NCI-H187 (cell line): Measurements from ENCODE around the gene RTTN.
"Not testable (repeated sequence)": the region's sequence is repeated elsewhere in the genome, so short reads cannot be mapped to it uniquely, and the experiment has no call there.

Source experiments
- DNase-seq, 2 experiments: peaks; one replicate each; lab custom pipeline; 2025; lab: John Stamatoyannopoulos, UW

The RTTN gene

DNA sequence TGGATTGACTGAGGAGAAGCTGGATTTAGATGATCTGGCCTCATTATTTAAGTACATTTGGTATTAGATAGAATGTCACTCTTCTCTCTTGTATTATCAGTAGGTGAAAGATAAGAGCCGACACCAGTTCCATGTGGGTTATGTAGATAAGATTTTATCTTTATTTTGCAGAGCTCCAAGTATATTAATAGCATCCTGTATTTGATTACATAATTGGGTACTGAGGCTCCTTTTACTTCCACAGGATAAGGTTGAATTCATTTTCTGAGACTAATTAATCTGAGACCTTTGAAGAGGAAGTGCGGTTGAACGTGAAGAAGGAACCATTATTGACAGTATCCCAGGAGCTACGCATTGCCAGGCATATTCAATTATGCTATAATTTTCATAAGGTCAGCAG lies 225.0 kb downstream of the RTTN start:
- DNase-seq, result no peak

DNA sequence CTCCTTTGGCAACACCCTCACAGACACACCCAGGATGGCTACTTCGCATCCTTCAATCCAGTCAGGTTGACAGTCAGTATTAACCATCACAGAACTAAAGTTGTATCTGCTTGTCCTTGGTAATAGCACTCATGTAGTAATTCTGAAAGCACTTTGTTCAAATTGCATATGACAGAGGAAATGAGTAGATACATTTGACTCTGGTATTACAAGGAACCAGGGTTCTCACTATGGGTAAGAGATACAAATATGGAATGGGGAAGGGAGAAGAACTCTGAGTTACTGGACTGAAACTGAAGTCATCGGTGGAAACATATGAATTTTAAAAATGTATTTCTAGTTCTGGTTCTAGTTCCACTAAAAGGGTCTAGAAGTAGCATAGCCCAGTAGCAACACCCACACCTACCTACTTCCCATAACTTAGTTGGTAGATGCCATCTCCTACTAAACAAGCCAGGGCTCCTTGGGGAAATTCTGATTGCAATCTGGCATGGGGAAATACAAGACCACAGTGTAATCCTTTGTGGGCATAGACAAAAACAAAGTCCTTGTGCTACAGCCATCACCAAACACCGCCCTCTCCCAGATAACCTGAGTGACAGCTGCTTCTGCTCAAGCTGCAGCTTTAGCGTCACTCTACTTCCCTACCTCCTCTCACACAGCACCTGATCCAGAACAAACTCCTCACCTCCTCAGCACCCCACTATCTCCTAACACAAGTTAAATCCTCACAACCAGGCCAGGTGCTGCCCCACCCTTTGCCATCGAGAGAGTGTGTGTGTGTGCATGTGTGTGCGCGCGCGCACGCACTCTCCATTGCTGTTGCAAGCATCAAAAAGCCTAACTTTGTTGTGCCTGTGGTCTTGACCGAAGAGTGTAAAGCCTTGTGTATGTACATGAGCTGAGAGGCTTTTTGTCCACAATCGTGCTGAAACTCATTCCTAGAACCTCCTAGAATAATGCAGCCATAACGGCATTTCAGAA lies 226.5 kb downstream of the RTTN start:
- no peak for DNase-seq

DNA sequence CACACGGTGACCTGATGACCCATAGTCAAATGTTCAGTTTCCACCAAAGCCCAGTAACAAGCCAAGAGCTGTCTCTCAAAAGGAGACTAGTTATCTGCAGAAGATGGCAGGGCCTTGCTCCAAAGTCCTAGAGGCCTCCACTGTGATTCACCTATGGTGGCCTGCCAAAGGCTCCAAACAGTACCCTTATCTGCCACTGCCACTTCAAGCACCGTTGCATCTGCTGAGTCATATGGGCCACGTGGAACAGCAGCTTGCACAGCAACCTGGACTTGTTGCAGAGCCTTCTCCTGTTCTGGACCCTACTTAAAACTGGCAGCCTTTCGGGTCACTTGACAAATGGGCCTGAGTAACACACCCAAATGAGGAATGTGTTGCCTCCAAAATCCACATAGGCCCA lies 230.2 kb downstream of the RTTN start:
- not testable (repeated sequence) for DNase-seq

DNA sequence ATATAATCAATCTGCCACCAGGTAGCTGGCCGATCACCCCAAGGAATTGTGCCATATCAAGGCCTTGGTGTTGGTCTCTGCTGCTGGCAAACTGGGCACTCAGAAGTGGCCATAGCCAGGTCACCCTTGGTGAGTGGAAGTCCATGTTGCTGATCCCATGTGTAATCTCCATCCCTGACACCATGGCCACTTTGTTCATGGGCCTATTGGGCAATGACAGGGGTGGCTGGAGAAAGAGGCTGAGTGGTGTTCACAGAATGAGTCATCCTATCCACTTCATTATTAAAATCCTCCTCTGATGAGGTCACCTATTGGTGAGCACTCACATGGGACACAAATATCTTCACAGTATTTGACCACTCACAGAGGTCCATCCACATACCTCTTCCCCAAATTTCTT lies 231.1 kb downstream of the RTTN start:
- DNase-seq, result no peak

DNA sequence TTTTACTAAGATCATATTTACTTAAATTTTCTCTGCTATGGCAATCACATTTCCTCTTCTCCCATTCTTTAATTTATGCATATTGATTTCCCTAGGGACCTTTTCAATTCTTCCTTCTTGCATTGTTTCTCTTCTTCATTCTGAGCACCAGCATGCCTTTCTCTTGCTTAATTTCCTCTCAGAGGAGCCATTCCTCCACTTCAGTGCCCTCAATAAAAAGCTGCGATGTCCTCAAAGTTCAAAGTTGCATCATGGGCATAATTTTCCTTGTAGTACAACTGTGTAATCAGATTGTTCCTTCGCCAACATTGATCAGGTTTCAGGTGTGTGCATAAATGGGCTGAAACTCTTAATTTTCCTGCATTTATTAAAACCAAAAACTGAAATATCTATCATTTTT lies 236.0 kb downstream of the RTTN start:
- no peak for DNase-seq

DNA sequence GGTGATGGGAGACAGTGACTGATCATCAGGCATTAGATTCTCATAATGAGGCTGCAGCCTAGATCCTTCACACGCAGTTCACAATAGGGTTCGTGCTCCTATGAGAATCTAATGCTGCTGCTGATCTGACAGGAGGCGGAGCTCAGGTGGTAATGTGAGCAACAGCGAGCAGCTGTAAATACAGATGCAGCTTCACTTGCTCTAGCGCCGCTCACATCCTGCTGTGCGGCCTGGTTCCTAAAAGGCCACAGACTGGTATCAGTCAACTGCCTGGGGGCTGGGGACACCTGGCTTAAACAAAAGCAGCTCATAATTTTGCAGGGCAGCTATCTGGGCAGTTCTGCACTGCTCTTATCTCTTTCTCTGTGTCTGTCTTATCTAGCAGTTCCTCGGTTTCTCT lies 237.4 kb downstream of the RTTN start:
- no peak for DNase-seq

DNA sequence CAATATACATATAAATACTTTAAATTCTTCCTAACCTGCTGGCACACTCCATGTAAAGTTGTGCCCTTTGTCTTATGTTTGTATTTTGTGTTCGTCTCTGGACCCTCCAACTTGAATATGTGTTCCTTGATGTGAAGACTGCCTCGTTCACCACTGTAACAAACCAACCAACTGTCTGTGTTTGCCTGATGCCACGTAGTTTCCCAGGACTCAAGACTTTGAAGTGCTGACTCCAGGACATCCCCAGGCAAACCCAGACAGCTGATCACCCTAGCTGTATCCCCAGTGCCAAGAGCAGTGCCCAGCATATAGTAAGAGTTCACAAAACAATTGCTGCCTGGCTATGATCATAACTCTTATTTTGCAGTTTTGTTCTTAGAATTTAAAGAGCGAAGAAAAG lies 242.3 kb downstream of the RTTN start:
- DNase-seq, result no peak

DNA sequence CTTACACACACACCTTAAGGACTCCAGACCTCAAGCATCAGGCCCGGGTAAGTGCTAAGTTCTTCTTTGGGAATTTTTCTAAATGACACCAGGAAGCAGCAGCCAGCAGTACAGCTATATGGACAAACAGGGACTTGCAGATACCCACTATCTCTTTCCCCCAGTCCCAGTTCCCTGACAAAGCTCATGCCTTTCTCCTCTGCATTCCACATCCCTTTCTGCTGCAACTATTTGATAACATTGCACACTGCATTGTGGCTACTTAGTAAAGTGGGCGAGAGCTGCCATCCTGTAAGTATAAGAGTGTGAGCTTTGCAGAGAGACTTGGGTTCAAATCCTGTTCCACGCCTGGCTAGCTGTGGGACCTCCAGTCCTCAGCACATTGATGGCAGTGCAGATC lies 243.8 kb downstream of the RTTN start:
- no peak for DNase-seq

DNA sequence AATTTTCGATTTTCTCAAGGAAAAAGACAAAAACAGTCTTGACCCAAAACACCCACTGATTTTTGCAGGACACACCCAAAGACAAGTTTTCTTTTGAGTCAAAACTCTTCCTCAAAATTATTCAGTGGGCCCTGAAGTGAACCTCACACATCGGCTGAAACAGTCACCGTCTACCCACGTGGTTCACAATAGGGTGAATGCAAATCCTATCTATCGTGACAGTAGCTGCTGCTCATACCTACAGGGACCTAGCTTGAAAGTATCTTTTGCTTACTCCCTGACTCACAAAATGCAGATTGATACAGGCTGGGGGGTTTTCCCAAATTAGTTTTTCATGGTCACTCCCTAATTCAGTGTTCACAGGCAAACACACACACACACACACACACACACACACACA lies 247.1 kb downstream of the RTTN start:
- no peak for DNase-seq

DNA sequence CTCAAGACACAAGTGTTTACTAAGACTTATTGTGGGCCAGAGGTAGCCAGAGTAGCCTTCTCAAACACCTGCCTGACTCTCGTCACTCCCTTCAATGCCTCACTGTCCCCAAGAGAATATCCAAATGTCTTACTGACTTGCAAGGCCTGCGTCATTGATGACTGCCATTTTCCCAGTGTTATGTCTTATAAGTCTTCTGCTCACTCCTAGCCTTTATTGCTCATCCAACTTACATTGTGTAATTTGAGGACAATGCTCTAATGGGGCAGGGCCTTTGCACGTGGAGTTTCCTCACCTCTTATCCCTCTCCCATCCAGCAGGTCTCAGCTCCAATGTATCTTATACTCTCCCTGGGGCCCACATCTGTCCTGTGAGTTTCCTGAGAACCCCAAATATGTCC lies 247.7 kb downstream of the RTTN start:
- DNase-seq, result no peak

DNA sequence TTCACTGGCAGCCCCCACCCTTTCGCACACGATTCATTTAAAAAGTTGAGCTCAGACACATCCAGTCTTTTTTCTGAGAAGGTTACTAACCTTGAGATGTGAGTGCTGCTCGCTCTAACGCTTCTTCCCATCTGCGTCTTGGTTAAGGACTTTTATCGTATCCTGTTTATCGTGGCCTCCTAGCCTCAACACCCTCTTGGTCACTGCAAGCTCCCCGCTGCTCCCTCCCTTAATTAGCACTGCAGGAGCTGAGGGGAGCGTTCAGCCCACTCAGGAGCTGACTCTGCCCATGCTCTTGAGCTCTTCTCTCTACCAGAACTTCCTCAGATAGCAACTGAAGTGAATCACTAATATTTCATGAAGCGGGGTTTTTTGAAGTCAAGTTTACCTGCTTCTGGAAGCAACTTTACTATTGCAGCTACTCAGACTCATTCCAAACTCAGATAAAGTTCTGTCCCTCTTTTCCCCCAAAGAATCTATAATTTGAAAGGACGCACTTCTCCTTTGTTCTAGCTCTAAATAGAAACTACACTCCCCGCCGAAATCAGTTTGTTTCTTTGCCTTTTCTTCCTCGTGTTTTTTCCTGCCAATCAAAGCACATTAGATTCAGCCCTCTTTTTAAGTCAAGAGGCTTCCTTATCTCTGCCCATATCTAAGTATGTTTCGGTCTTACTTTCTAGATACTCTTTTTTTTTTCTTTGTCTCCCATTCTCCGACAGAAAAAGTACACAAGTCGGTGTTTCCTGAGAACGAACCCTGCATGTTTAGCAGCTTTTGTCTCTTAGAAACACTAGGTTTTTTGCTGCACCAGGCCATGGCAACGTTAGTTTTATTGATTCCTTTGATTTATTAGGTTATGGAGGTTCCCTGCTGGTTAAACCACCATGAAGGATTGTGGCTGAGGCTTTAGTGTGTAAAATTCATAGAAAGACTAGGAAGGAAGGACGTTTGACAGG lies 248.5 kb downstream of the RTTN start:
- no peak for DNase-seq

DNA sequence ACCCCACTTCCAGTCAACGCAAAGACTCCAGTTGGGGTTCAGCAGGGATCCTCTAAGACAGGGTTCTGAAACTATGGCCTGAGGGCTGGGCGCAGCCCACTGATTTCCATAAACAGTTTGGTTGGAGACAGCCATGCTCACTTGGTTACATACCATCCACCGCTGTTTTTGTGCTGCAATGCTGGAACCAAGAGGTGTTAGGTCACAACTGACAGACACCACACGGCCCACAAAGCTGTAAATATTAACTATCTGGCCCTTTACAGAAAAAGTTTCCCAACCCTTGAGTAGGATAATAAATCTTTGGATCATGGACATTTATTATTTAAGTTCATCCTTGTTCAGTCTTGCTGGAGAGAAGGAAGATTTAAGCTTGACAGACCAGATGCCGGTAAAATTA lies 249.4 kb downstream of the RTTN start:
- no peak for DNase-seq

DNA sequence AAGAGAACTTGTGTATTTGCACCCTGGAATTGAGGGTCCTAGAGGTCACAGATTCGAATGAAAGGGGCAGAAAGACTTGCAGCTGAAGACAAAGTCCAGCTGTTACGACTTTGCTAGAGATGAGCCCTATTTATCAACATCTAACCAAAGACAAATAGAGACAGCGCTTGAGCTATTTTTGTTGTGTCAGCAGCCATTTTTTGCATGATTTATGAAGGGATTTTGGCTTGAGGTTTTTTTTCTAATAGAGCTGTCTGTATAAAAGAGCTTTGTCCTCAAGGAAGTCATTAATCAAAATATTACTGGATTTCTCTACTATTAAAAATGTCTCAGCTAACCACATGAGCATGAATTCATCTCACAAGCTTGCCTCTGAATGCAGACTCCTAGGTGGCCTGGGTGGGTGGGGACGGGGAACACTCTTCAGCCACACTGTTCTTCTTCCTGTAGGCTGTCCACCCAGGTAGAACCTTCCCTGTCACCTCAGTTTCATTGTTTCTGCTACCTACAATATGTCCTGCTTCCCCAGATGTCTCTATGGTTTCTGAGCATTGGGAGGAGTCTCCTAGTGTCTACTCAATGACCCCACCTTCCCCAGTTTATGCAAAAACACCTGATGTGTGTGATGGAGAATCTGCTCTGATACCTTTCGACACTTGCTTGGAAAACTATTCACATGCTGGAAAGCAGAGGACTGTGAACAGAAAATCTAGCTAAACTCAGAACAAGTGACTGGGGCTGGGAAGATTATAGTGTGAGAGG lies 250.6 kb downstream of the RTTN start:
- no peak for DNase-seq

DNA sequence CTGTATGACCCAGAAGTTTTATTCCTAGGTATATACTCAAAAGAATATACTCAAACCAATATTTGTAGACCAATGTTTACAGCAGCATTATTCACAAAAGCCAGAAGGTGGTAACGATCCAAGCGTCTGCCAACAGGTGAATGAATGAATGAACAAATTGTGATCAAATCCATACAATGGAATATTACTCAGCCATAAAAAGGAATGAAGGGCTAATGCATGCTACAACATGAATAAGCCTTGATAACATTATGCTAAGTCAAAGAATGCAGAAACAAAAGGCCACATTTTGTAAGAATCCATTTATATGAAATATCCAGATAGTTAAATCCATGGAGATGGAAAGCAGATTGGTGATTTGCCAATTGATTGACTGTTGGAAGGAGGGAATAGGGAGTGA lies 252.3 kb downstream of the RTTN start:
- no peak for DNase-seq
